GM19025 (cell line): Measurements from ENCODE around the gene PTBP3.
"Not testable (repeated sequence)": the region's sequence is repeated elsewhere in the genome, so short reads cannot be mapped to it uniquely, and the experiment has no call there.

Experiments used
- ATAC-seq: cut with Tn5 transposase; IDR thresholded peaks from one replicate; pipeline ENCODE4 v1.9.1; 2021; ENCODE audit warnings: mild to moderate bottlenecking, low read depth, moderate library complexity; ENCODE audit not compliant: unreplicated experiment

PTBP3 gene

DNA sequence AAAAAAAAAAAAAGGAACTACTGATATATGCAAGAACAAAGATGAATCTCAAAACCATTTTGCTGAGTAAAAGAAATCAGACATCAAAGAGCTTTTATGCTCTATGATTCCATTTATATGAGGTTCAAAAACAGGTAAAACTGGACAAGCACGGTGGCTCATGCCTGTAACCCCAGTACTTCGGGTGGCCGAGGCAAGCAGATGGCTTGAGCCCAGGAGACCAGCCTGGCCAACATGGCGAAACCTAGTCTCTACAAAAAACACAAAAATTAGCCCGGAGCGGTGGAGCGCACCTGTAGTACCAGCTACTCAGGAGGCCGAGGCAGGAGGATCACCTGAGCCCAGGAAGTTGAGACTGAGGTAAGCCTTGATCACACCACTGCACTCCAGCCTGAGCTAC lies 7.8 kb downstream of the PTBP3 start:
- no peak for ATAC-seq

DNA sequence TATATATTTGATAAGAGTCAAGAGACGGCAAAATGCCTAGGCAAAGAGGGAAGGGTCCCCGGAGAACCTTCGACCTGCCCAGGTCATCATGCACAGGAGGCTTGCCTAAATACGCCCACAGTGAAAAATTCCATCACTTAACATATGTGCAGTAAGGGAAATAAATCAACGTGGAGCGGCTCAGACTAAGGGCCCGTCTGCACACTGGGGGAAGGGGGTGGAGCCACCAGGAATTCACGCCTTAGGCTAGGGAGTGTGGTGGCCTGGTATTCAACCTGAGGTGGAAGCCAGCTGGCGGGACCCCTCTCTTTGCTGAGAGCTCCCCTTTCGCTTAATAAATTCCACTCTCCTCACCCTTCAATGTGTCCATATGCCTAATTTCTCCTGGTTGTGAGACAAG lies 8.3 kb downstream of the PTBP3 start:
- ATAC-seq = no peak

DNA sequence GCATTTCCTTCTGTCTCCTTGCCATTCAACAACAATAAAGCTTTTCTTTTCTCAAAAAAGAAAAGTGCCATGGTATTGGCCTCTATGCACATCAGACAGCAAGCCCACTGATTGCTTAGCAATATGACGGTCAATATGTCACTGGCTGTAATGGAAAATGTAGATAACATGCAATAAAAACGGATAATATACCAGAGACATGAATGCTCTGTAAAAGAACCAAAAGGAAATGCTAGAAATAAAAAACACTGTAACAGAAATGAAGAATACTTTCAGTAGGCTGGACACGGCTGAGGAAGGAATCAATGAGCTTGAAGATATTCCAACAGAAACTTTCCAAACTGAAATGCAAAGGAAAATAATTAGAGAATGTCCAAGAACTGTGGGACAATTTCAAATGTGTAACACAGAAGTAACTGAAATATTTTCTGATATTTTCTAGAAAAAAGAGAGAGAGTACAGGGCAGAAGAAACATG lies 10.0 kb downstream of the PTBP3 start:
- ATAC-seq = no peak

DNA sequence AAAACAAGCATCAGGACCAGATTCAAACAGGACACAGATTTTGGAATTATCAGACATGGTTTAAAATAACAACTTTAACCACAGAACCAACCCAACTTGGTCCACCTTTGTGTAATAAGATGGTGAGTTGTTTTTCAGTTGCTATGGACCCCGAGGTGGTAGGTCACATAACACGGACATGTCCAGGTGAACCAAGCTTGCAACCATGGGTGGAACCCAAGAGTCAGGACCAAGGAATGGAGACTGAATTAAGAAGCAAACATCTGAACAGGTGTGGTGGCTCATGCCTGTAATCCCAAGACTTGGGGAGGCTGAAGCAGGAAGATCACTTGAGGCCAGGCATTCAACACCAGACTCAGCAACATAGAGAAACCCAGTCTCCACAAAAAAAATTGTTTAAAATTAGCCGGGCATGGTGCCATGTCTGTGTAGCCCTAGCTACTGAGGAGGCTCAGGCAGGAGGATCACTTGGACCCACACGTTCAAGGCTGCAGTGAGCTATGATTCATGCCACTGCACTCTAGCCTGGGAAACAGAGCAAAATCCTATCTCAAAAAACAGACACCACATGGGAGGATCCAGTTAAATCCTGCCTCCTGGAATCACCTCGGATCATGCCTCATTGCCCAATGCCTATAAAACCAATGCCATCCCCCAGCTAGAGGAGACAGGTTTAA lies 10.6 kb downstream of the PTBP3 start:
- ATAC-seq = no peak

DNA sequence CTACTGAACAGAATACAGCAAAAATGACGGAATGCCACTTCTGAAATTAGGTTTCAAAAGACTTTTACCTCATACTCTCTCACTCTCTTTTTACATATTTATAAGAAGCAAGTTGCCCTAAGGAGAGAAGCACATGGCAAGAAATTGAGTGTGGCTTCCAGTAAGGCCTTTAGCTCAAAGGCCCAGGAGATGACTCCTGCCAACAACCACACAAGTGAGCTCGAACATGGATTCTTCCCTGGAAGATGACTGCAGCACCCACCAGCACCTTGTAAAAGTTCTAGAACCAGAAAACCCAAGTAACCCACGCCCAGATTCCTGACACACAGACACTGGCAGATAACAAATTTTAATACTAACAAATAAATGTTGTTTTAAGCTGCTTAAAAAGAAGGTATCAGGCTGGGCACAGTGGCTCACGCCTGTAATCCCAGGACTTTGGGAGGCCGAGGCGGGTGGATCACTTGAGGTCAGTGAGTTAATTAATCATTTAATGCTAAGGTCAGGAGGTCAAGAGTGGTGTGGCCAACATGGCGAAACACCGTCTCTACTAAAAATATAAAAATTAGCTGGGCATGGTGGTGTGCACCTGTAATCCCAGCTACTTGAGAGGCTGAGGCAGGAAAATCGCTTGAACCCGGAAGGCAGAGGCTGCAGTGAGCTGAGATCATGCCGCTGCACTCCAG lies 17.0 kb downstream of the PTBP3 start:
- ATAC-seq = no peak

DNA sequence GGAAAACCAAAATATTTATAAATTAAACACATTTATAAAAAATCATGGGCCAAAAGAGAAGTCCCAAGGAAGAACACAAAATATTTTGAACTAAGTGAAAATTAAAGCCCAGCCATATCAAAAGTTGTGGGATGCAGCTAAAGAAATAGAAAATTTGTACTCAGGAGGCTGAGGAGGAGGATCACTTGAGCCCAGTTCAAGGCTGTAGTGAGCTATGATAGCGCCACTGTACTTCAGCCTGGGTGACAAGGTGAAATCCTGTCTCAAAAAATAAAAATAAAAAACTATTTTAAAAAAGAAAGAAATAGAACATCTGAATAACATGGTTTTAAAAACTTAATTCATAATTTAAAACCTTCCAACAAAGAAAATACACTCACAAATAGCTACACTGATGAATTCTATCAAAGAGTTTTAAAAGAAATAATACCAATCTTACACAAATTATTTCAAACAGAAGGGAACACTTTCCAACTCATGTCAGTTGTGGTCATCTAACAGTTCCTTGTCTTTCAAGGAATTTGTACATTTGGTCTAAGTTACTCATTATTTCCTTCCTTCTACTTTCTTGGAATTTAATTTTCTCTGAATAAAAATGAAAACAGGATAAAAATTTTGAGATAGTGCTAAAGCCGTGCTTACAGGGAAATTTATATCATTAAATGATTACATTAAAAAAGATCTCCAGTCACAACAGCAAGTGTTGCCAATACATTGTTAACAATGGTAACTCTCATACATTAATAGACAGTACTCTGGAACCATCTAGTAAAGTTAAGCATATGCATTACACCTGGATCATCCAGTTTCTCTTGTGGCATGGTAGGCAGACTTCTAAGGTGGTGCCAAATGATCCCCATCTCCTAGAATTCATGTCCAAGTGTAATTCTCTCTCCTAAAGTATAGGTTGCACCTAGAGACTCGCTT lies 17.8 kb downstream of the PTBP3 start:
- ATAC-seq = no peak

DNA sequence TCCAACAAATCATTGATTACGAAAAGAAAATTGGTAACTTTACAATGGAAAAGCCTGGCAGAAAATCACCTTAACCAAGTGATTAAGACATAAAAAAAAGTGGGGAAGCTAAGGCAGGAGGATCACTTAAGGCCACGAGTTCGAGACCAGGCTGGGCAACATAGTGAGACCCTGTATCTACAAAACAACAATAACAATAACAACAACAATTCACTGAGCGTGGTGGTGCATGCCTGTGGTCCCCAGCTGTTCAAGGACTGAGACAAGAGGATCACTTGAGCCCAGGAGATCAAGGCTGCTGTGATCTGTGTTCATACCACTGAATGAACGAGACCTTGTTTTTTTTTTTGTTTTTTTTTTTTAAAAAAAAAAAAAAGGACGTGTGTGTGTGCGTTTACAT lies 21.3 kb downstream of the PTBP3 start:
- no peak for ATAC-seq

DNA sequence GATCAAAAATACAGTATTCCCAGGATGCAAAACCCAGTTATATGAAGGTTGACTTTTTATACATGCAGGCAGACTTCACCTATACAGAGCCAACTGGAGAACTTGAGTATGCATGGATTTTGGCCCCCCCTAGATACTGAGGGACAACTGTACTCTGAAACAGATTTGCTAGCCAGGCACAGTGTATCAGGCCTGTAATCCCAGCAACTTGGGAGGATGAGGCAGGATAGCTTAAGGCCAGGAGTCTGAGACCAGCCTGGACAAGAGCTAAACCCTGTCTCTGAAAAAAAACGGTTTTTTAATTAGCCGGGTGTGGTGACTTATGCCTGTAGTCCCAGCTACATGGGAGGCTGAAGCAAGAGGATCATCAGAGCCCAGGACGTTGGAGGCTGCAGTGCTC lies 21.9 kb downstream of the PTBP3 start:
- no peak for ATAC-seq

DNA sequence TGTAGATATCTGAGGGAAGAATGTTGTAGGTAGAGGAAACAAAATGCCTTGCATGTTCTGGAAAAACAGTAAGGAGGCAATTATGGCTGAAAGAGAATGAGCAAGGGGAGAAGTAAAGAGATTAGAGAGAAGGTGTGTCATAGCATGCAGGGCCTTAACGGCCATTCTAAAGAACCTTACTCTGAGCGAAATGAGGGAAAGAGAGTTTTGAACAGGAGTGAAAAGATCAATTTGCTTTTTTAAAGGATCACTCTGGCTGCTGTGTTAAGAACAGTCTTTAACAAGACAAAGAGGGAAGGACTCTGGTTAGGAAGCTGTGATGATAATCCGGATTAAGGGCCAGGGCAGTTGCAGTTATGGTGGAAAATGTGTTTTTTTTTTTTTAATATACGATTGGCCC lies 22.6 kb downstream of the PTBP3 start:
- no peak for ATAC-seq

DNA sequence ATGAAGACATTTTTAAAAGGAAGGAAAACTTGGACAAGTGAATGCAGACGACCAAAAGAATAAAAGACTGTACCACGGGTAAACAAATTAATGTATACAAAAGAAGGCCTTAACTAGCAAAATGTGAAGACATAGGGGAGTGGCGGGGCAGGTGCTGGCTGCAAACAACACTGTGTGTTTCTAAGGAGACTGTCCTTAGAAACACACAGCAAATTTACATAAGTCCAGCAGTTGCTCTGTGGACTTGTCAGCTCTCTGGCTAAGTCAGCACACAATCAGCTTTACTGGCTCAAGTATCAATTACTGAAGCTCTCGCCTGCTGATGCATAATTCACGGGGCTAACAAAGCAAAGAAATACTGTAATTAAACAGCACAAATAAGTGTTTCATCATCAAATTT lies 24.8 kb downstream of the PTBP3 start:
- ATAC-seq = no peak

DNA sequence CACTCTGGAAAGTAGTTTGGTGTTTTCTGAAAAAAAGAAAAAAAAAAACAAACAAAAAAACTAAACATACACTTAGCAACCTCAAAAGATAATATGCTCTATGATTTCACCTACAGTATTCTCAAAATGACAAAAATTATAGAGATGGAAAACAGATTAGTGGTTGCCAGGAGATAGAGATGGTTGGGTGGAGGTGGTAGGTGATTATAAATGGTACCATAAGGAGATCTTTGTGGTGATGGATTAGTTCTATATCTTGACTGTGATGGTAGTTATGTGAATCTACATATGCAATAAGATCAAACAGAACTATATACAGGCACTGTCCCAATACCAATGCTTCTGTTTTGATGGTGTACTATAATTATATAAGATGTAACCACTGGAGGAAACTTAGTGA lies 32.0 kb downstream of the PTBP3 start:
- no peak for ATAC-seq

DNA sequence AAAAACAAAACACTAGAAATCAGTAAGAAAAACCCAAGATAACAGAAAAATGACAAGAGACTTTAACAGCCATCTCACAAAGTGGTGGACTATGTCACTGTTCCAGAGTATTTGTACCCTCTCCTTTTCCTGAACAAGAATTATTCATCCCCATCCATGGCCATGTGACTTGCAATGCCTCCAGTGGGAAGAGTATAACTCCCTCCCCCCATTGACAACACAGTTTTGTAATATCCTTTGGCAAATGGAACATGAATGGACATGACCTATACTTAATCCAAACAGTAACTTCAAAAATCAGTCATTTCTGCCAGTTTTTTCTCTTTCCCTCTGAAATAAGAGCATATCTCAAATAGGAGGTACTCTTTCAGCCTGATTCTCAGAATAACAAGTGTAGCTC lies 33.9 kb downstream of the PTBP3 start:
- no peak for ATAC-seq

DNA sequence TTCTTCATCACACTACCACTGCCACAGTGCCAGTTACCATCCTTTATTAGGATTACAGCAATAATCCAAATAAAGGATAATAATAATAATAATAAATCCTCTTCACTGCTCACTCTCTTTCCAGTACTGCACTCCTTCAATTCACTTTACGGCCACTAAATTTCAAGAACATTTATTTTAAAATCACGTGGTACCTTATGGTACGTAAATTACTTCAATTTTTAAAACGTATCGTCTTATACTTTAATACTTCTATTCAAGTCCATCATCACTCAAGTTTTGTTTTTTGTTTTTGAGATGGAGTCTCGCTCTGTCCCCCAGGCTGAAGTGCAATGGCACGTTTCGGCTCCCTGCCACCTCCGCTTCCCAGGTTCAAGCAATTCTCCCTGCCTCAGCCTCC lies 36.5 kb downstream of the PTBP3 start:
- no peak for ATAC-seq

DNA sequence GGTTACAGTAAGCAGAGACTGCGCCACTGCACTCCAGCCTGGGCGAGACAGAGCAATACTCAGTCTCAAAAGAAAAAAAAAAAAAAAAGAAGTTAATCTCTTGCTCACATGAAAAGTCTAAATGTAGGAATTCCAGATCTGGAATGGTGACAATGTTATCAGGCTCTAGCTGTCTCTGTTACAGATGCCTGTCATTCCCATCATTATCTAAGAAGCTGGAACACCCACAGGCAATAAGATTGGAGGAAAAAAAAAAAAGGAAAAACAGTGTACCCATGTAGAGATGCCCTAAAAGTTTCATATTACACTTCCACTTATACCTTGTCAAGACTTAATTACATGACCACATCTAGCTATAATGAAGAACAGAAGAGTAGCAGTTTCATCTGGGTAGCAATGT lies 38.2 kb downstream of the PTBP3 start:
- no peak for ATAC-seq

DNA sequence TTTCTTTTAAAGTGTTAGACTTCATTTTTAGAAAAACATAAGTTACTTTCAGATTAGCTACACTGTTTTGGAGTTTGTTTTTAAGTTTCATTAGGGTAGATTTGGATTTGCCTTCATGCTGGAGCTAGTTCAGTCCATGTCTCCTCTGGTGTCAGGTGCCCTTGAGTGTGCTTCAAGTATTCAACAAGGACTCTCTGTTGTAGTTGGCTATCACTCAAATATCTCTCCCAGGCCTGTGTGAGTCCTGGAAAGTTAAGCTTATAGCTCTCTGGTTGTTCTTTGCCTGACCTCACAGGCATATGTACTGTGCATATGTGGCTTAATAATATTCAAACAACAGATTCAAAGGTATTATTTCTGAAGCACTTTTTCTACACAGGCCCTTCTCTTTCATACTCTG lies 45.4 kb downstream of the PTBP3 start:
- no peak for ATAC-seq

DNA sequence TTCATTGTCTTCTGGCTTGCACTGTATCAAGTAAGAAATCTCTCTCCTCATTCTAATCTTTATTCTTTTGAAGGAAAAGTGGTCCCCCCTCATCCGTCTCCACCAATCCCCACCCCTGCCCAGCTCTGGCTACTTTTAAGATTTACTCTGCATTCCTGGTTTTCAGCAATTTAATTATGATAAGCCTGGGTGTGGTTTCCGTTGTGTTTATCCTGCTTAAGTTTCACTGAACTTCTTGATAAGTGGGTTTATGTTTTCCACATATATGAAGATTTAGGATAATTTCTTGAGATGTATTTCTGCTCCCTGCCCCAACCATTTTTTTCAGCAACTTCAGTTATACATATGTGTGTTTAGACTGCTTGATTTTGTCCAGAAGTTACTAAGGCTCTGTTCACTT lies 46.5 kb downstream of the PTBP3 start:
- no peak for ATAC-seq

DNA sequence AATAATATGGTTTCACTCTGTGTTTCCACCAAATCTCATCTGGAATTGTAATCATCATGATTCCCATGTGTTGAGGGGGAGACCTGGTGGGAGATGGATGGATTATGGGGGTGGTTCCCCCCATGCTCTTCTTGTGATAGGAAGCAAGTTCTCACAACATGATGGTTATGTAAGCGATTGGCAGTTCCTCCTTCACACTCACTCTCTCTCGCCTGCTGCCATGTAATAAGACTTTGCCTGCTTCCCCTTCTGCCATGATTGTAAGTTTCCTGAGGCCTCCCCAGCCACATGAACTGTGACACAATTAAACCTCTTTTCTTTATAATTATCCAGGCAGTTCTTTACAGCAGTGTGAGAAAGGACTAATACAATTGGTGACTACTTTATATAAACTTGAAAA lies 48.4 kb downstream of the PTBP3 start:
- ATAC-seq = no peak

DNA sequence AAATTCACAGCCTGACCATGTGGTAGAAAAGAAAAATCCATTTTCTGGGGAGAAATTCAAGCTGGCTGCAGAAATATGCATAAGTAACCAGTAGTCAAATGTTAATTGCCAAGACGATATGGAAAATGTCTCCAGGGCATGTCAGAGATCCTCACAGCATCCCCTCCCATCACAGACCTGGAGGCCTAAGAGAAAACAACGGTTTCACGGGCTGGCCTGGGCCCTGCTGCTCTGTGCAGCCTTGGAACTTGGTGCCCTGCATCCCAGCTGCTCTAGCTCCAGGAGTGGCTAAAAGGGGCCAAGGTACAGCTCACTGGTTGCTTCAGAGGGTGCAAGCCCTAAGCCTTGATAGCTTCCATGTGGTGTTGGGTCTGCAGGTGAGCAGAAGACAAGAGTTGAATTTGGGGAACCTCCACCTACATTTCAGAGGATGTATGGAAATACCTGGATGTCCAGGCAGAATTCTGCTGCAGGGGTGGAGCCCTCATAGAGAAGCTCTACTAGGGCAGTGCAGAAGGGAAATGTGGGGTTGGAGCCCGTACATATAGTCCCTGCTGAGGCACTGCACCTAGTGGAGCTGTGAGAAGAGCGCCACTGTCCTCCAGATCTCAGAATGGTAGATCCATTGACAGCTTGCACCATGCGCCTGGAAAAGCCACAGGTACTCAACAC lies 49.7 kb downstream of the PTBP3 start:
- no peak for ATAC-seq

DNA sequence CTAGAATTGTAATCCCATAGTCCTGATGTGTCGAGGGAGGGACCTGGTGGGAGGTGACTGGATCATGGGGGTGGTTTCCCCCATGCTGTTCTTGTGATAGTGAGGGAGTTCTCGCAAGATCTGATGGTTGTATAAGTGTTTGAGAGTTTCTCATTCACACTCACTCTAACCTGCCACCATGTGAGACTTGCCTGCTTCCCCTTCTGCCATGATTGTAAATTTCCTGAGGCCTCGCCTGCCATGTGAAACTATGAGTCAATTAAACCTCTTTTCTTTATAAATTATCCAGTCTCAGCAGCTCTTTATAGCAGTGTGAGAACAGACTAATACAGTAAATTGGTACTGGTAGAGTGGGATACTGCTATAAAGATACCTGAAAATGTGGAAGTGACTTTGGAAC lies 50.6 kb downstream of the PTBP3 start:
- not testable (repeated sequence) for ATAC-seq

DNA sequence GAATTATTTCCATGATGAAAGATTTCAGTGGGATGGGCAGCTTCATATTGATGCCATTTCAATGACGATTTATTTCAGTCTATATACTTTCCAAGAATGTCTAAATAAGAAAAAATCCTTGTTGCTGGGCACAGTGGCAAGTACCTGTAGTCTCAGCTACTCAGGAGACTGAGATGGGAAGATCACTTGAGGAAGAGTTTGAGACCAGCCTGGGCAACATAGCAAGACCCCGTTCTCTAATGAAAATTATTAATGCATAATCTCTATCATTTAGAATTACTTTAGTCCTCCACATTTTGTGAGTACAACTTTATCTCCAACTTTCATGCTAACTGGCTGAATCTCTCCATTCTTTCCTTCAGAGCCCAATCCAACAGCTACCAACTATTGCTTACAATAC lies 52.5 kb downstream of the PTBP3 start:
- no peak for ATAC-seq

DNA sequence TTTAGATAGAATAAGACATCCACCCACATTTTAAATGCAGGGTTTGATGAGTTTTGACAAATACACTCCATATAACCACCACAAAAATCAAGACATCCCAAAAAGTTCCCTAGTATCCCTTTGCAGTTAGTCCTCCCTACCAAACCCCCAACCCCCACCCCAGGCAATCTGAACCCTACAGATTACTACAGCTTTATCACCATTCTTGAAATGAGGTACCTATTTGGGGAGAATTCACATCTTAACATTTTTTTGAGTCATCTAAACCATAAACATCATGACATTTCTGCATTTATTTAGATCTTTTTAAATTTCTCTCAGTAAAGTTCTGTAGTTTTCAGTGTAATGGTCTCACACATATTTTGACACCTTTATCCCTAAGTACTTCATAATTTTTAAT lies 53.9 kb downstream of the PTBP3 start:
- ATAC-seq = no peak
